Measurements from ENCODE around the gene ZFAND3. TPM values are rescaled to one million over a fixed set of nuclear protein-coding genes. Genes with fewer than 3 reads are reported as not detected.

ZFAND3 gene
- total RNA-seq, 1 experiment from 2014 or later = 64.0 TPM

GRCh38 chr6:38187811-38188590 is 368.5 kb downstream of the ZFAND3 start:
- no peaks in the 10 kb centered on the region for H3K4me1 ChIP-seq (ENCODE audit: insufficient read depth, low read length, poor library complexity, severe bottlenecking)
- no TSS peak for BruUV-seq (replicated peaks)
- H3K36me3 ChIP-seq (ENCODE audit: insufficient read depth, low read length, poor library complexity, severe bottlenecking) = no peaks in the 10 kb centered on the region
- no peaks in the 10 kb centered on the region for H3K27me3 ChIP-seq (replicated peaks; ENCODE audit: insufficient read depth, low read depth, low read length, poor library complexity)
- DNase-seq (ENCODE audit: low spot score) = no peak
- H3K9me3 ChIP-seq (ENCODE audit: low read depth, low read length, poor library complexity, severe bottlenecking) = no peaks in the 10 kb centered on the region
- H3K27ac ChIP-seq (ENCODE audit: low read depth, low read length, poor library complexity, severe bottlenecking) = no peak overlapping the region
- ChIA-PET CTCF (no interaction called here), POLR2A (ENCODE audit: low non-redundant PET) (no interaction called here)
- TF ChIP-seq EZH2 (IDR thresholded peaks at IDR 0.05; ENCODE audit: borderline replicate concordance, low read depth, low read length, poor library complexity, severe bottlenecking) (no peak), CTCF (conservative IDR thresholded peaks at IDR 0.05; ENCODE audit: low read depth, low read length) (no peak)
- no peak overlapping the region for H3K4me3 ChIP-seq (ENCODE audit: low read depth, low read length, poor library complexity, severe bottlenecking)
- intact Hi-C loops (cut with micrococcal nuclease; ENCODE audit: unreplicated experiment) = no loop called here

GRCh38 chr6:38188677-38189335 is 369.3 kb downstream of the ZFAND3 start:
- Histone ChIP-seq H3K27me3 (replicated peaks; ENCODE audit: insufficient read depth, low read depth, low read length, poor library complexity) (no peaks in the 10 kb centered on the region), H3K4me1 (ENCODE audit: insufficient read depth, low read length, poor library complexity, severe bottlenecking) (peaks cover 6% of the 10 kb centered on the region), H3K27ac (ENCODE audit: low read depth, low read length, poor library complexity, severe bottlenecking) (no peak overlapping the region), H3K9me3 (ENCODE audit: low read depth, low read length, poor library complexity, severe bottlenecking) (no peaks in the 10 kb centered on the region), H3K4me3 (ENCODE audit: low read depth, low read length, poor library complexity, severe bottlenecking) (no peak overlapping the region), H3K36me3 (ENCODE audit: insufficient read depth, low read length, poor library complexity, severe bottlenecking) (no peaks in the 10 kb centered on the region)
- DNase-seq (ENCODE audit: low spot score) = no peak
- ChIA-PET POLR2A (ENCODE audit: low non-redundant PET) (no interaction called here), CTCF (no interaction called here)
- intact Hi-C loops (cut with micrococcal nuclease; ENCODE audit: unreplicated experiment) = no loop called here
- no TSS peak for BruUV-seq (replicated peaks)
- TF ChIP-seq CTCF (conservative IDR thresholded peaks at IDR 0.05; ENCODE audit: low read depth, low read length) = no peak
- TF ChIP-seq EZH2 (IDR thresholded peaks at IDR 0.05; ENCODE audit: borderline replicate concordance, low read depth, low read length, poor library complexity, severe bottlenecking) = no peak

DNA sequence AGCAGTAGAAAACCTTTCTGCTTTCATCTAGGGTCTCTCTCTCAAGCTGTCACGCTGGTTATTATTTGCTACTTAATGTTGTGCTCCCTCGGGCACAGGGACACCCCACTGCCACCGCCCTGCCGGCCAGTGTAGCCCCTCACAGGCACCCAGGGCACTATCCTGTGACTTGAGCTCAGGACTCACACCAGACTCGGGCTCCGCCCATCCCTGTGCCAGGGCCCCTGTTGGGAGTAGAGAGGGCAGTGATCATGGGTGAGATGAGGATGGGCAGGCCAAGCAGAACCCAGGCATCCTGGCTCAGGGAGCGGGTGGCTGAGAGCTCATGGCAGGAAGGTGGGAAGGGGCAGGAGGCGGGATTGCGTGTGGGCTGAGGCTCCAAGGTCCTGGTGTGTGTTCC is 371.9 kb downstream of the ZFAND3 start:
- no peaks in the 10 kb centered on the region for H3K9me3 ChIP-seq (ENCODE audit: low read depth, low read length, poor library complexity, severe bottlenecking)
- DNase-seq (ENCODE audit: low spot score) = no peak
- TF ChIP-seq CTCF (conservative IDR thresholded peaks at IDR 0.05; ENCODE audit: low read depth, low read length) (no peak), EZH2 (IDR thresholded peaks at IDR 0.05; ENCODE audit: borderline replicate concordance, low read depth, low read length, poor library complexity, severe bottlenecking) (no peak)
- no peaks in the 10 kb centered on the region for H3K27me3 ChIP-seq (replicated peaks; ENCODE audit: insufficient read depth, low read depth, low read length, poor library complexity)
- no TSS peak for BruUV-seq (replicated peaks)
- intact Hi-C loops (cut with micrococcal nuclease; ENCODE audit: unreplicated experiment) = no loop called here
- no peaks in the 10 kb centered on the region for H3K36me3 ChIP-seq (ENCODE audit: insufficient read depth, low read length, poor library complexity, severe bottlenecking)
- no peak overlapping the region for H3K27ac ChIP-seq (ENCODE audit: low read depth, low read length, poor library complexity, severe bottlenecking)
- POLR2A ChIA-PET (ENCODE audit: low non-redundant PET) = no interaction called here
- H3K4me3 ChIP-seq (ENCODE audit: low read depth, low read length, poor library complexity, severe bottlenecking) = no peak overlapping the region
- CTCF ChIA-PET = no interaction called here
- peaks cover 8% of the 10 kb centered on the region for H3K4me1 ChIP-seq (ENCODE audit: insufficient read depth, low read length, poor library complexity, severe bottlenecking)
